Endothelial cell of umbilical vein (primary cell): ENCODE results near the gene VPS52.

ENCODE experiments used
- EZH2 ChIP-seq: IDR thresholded peaks from 2 replicates; pipeline ENCODE4 v1.6.1; 2012; ENCODE audit warnings: borderline replicate concordance, low read depth, mild to moderate bottlenecking, moderate library complexity, low read length, inconsistent platforms; ENCODE audit not compliant: severe bottlenecking
- FOS ChIP-seq: IDR thresholded peaks from 2 replicates; pipeline ENCODE4 v1.6.1; 2011; ENCODE audit warnings: mild to moderate bottlenecking, low read length, moderate library complexity, borderline replicate concordance; ENCODE audit not compliant: insufficient read depth
- GATA2 ChIP-seq: IDR thresholded peaks from 2 replicates; pipeline ENCODE4 v1.7.0; 2011; ENCODE audit warnings: low read depth, mild to moderate bottlenecking, moderate library complexity, mixed read lengths, low read length; ENCODE audit not compliant: insufficient read length, insufficient read depth
- JUN ChIP-seq: IDR thresholded peaks from 2 replicates; pipeline ENCODE4 v1.6.1; 2011; ENCODE audit warnings: borderline replicate concordance, low read depth; ENCODE audit not compliant: insufficient read length, insufficient read depth
- MAX ChIP-seq: IDR thresholded peaks from 2 replicates; pipeline ENCODE4 v1.6.1; 2011; ENCODE audit not compliant: insufficient read depth, insufficient read length
- MYC ChIP-seq: IDR thresholded peaks from one replicate; pipeline ENCODE4 v1.6.1; 2011; ENCODE audit warnings: mild to moderate bottlenecking, low read depth, low read length
- POLR2A ChIP-seq: IDR thresholded peaks from 2 replicates; pipeline ENCODE4 v1.6.1; 2012; ENCODE audit warnings: low read depth, mild to moderate bottlenecking, control low read depth, low read length
- POLR2AphosphoS5 ChIP-seq: IDR thresholded peaks from 2 replicates; pipeline ENCODE4 v1.6.1; 2012; ENCODE audit warnings: low read depth, mild to moderate bottlenecking, control low read depth, low read length, moderate library complexity; ENCODE audit not compliant: insufficient read depth
- TF ChIP-seq, protein P1 (sequence below), 2 donors: IDR thresholded peaks; 1 replicate in 1 of 2; 2 replicates in 1 of 2; pipeline ENCODE4 v1.5.1; 2011; ENCODE audit warnings: low read length in 2 of 2, mild to moderate bottlenecking in 2 of 2, moderate library complexity in 2 of 2, control low read depth in 1 of 2, inconsistent platforms in 1 of 2, low read depth in 1 of 2; ENCODE audit not compliant: insufficient read depth in 1 of 2; ENCODE audit errors: extremely low read depth in 1 of 2

GRCh38 chr6:33296797-33297405, 25.2 kb upstream of the VPS52 start:
- TF ChIP-seq, protein P1, sequence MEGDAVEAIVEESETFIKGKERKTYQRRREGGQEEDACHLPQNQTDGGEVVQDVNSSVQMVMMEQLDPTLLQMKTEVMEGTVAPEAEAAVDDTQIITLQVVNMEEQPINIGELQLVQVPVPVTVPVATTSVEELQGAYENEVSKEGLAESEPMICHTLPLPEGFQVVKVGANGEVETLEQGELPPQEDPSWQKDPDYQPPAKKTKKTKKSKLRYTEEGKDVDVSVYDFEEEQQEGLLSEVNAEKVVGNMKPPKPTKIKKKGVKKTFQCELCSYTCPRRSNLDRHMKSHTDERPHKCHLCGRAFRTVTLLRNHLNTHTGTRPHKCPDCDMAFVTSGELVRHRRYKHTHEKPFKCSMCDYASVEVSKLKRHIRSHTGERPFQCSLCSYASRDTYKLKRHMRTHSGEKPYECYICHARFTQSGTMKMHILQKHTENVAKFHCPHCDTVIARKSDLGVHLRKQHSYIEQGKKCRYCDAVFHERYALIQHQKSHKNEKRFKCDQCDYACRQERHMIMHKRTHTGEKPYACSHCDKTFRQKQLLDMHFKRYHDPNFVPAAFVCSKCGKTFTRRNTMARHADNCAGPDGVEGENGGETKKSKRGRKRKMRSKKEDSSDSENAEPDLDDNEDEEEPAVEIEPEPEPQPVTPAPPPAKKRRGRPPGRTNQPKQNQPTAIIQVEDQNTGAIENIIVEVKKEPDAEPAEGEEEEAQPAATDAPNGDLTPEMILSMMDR (IDR thresholded peaks at IDR 0.05; ENCODE audit: extremely low read depth in 1 of 2, insufficient read depth in 1 of 2, low read depth in 1 of 2, low read length in 2 of 2): no peak
- no peak for TF ChIP-seq POLR2AphosphoS5
- no peak for TF ChIP-seq POLR2A
- no peak for TF ChIP-seq JUN
- no peak for TF ChIP-seq GATA2
- TF ChIP-seq EZH2: no peak
- no peak for TF ChIP-seq MAX
- TF ChIP-seq MYC: no peak
- no peak for TF ChIP-seq FOS
